HG03039 (cell line): ENCODE measurements around the gene UGT2A3.
"Not testable (repeated sequence)": the region's sequence is repeated elsewhere in the genome, so short reads cannot be mapped to it uniquely, and the experiment has no call there.

Experiments
- ATAC-seq: cut with Tn5 transposase; IDR thresholded peaks from one replicate; pipeline ENCODE4 v1.9.1; 2021; ENCODE audit warnings: mild to moderate bottlenecking, moderate library complexity; ENCODE audit not compliant: unreplicated experiment

The UGT2A3 gene

DNA sequence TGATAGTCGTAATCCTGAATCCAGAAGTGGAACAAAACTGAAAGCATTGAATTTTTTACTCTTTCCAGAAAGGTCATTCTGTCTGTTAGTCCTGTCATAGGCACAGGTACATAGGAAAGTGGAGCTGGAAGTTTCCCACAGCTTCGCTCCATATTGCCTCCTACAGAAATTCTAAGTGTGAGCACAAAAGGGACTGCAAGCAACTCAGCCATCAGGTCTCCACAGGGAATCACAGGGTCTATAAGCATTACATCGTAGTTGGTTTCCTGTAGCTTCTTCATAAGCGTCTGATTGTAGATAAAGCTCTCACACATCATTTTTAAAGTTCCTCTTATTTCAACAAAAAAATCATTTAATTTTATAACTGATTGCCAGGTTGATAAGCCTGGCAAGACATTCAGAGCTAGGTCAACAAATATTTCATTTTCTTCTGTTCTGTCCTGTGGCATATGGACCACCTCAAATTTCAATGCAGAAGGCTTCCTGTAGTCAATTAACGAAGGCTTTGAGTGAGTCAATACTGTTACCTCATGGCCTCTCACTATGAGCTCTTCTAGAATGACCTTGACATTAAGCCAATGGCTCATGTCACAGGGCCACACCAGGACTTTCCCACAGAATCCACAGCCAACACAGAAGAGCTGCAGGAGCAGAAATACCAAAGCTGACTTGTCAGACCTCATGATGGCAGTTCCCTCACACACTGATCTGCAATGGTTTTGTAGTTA, at the start of gene UGT2A3:
UGT2A3 (minus strand) TSS at position 727 of the 728 bp plus-strand sequence; CDS start at position 683, 44 bp downstream.
- no peak for ATAC-seq

DNA sequence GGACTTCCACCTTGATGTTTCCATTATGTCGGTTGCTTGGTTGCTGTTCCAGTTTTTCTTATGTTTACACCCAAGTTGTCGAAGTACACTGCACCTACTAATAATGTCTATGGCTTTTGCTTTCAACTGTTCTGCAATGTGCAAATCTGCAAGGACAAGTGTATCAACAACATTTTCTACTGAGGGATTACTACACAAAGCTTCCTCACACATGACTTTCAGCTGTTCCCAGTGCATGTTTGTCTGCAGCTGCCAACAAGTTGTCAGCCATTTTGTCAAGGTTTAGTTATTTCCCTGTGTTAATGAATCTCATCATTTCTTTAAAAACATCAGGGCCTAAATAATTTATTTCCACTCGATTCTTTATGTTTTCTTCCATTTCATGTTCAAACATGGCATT, 45.4 kb upstream of the UGT2A3 start:
- ATAC-seq, result no peak

GRCh38 chr4:68995292-68995691, 43.7 kb upstream of the UGT2A3 start:
- ATAC-seq, result no peak

DNA sequence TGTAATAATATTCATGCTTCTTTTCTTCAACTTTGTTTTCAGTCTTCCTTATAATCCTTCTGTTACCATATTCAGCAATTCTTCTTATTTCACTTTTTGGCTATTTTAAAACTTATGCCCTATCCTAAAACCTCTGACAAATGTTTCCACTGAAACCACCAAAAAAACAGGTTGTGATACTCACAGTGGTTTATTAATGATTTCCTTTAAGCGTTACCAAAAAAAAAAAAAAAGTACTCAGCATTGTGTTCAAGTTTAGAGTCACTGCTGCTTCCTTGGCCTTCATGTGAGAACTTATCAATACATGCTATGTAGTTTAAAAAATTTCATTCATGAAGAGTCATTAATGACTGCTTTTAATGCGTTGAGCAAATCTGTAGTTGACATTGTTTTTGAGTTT, 35.4 kb upstream of the UGT2A3 start:
- no peak for ATAC-seq

- ATAC-seq, result no peak
These were observed 33.8 kb upstream of the UGT2A3 start for GRCh38 chr4:68985442-68985841.

DNA sequence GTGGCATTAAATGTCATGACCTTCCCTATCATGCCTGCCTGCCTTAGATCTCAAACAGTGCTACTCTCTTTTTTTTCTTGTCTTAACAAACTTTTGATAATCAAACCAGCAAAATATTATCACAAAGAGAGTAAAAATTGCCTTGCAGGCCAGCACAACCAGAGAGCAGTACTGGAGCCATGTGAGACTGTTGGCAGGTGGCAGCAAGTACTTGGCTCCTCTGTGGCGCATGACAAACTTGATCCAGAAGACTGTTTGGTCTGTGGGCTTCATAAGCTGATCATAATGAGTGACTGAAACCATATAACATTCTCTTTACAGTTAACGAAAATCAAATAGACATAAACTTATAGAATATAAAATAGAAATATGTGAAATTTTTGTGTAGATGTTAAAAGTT, 33.3 kb upstream of the UGT2A3 start:
- no peak for ATAC-seq

- no peak for ATAC-seq
These were observed 11.8 kb upstream of the UGT2A3 start for GRCh38 chr4:68963374-68963773.

- no peak for ATAC-seq
These were observed 11.3 kb upstream of the UGT2A3 start for GRCh38 chr4:68962868-68963267.

DNA sequence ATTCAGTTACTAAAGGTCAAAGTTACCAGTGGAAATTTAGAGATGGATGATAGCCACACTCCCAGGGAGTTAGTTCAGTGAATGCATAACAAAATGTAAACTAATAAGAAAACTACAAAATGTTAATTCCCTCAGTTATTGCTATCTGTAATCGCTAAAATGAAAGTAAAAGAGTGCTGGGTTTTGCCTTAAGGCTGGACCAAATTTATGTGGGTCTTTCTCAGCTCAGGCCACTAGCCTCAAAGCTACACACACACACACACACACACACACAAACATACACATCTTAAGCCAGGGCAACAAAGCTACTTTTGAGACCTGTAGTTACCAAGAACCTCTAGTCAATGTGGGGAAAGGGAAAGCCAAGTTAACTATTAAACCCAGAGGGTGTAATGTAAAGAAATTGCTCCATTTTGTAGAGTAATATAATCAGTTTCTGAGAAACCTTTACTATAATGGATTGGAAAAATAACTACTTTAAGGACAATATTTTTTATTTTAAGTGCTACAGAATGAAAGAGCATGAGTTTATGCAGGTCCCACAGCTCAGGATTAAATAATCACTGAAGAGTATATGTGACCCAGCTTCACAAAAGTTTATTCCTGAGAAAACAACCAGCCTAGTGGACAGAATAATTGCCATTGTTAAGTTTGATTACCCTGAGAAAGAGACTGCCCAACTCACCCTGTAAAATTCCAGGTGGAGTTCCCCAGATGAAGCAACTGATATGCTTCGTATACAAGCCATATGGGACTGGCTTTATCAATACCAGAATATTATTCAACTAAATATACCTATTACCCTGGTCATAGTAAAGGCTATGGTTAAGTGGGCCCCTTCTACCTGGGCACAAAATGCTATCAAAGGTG, 8.9 kb upstream of the UGT2A3 start:
- ATAC-seq, result no peak

- ATAC-seq, result not testable (repeated sequence)
These were observed 7.5 kb upstream of the UGT2A3 start for GRCh38 chr4:68959085-68959484.

DNA sequence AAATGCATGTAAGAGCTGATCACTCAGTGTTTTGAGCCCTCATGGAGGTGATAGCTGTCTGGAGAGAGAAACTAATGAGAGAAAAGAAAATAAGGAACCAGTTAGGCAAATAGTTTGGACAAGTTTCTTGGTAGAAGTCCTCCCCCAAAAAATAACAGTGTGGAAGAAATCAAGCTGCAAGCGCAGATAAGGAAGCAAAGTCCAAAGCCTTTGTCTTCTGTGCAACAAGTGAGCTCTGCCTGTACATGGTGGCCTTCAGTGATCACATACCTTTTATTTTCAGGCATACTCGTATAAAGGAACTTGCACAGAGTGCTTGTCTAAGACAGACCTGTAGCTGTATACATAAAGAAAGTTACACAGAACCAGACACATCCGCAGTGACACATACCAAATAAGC, 2.5 kb upstream of the UGT2A3 start:
- ATAC-seq, result no peak

- ATAC-seq, result no peak
These were observed 1.5 kb upstream of the UGT2A3 start for GRCh38 chr4:68953056-68953596.

- no peak for ATAC-seq
These were observed 392 bp upstream of the UGT2A3 start for GRCh38 chr4:68951806-68952585.

DNA sequence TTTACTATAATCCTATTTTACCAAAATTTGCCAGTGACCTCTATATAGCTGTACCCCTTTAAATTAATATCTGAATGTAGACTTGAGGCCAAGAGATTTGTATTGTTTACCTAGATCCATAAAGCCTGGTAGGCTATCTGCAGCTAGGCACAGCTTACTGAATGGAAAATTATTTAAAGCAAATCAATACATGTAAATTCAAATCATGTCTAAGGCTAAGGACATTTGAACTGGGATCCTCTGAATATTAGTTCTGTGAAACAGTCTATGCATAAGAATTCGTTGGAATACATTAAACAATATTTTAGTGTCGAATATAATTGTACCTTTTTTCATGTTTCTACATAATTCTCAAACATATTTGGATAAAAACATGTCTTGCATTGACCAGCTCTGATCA, 1.6 kb downstream of the UGT2A3 start:
- no peak for ATAC-seq

- ATAC-seq, result no peak
These were observed 2.6 kb downstream of the UGT2A3 start for GRCh38 chr4:68948985-68949384.

- no peak for ATAC-seq
These were observed 3.4 kb downstream of the UGT2A3 start for GRCh38 chr4:68948044-68948743.

DNA sequence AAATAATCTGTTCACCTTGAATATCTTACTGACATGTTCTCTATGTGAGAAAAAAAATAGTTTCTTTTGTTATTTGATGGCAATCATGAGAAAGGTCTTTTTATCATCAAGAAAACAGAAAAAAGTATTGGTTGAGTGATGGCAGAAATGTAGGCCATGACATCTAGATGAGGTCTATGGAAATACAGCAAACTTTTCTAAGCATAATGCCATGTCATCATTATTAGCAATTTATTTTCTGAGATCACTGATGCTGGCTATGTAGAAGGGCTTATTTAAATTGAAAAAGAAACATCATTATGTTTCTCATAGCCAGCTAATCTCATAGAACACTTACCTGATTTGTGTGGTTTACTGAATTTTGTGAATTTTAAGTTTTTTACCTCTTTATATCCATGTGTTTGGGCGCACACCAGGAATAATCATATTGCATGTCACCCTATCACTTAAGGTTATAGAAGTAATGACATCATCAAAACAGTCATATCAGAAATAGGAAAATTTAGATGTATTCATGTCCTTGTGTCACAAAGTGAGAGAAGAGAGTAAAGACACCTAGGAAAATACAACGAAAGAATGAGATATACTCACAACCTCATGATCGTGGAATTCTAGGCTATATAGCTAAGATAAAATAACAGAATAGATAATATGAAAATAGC, 22.4 kb downstream of the UGT2A3 start:
- no peak for ATAC-seq

- ATAC-seq, result no peak
These were observed 24.4 kb downstream of the UGT2A3 start for GRCh38 chr4:68927165-68927564.

- not testable (repeated sequence) for ATAC-seq
These were observed 29.4 kb downstream of the UGT2A3 start for GRCh38 chr4:68922202-68922601.

- no peak for ATAC-seq
These were observed 30.6 kb downstream of the UGT2A3 start for GRCh38 chr4:68921051-68921450.
